ENCODE measurements around the gene POR.

POR gene

GRCh38 chr7:75977743-75978142 lies 62.8 kb downstream of the POR start:
- no peak for DNase-seq (ENCODE audit: low read depth in 2 of 2)

- DNase-seq (ENCODE audit: low read depth in 2 of 2) = no peak
Measured at GRCh38 chr7:75979759-75980429, 64.9 kb downstream of the POR start.

DNA sequence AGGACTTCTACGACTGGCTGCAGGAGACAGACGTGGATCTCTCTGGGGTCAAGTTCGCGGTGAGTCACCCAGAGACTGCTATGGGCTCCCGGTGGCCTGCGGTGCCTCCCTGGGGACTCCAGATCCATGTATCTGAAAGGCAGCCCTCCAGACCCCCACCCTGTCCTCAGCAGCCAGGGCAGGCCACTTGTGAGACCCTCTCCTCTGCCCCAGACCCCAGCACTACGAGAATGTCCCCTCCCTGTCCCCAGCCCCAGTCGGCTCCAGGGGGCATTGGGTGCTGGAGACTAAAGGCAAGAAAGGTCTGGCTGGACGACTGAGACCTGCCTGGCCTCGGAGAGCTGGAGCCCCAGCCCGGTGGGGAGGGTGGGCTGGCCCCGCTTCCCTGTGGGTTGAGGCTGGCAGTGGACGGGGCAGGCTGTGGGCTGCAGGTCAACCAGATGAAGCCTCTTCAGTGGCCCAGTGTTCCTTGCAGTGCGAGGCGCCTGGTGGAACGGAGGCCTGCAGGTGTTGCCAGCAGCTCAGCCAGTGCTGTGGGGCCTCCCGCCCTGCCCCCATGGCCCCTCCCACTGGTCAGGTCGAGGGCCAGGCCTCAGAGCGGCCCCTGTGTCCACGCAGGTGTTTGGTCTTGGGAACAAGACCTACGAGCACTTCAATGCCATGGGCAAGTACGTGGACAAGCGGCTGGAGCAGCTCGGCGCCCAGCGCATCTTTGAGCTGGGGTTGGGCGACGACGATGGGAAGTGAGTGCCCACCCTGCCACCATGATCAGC lies 65.7 kb downstream of the POR start:
- DNase-seq (ENCODE audit: low read depth in 2 of 2) = no peak

- DNase-seq (ENCODE audit: low read depth in 2 of 2) = no peak
Measured at GRCh38 chr7:75981203-75981452, 66.2 kb downstream of the POR start.

- no peak for DNase-seq (ENCODE audit: low read depth in 2 of 2)
Measured at GRCh38 chr7:75981453-75982305, 66.7 kb downstream of the POR start.

- DNase-seq (ENCODE audit: low read depth in 2 of 2) = no peak
Measured at GRCh38 chr7:75982306-75983064, 67.5 kb downstream of the POR start.

DNA sequence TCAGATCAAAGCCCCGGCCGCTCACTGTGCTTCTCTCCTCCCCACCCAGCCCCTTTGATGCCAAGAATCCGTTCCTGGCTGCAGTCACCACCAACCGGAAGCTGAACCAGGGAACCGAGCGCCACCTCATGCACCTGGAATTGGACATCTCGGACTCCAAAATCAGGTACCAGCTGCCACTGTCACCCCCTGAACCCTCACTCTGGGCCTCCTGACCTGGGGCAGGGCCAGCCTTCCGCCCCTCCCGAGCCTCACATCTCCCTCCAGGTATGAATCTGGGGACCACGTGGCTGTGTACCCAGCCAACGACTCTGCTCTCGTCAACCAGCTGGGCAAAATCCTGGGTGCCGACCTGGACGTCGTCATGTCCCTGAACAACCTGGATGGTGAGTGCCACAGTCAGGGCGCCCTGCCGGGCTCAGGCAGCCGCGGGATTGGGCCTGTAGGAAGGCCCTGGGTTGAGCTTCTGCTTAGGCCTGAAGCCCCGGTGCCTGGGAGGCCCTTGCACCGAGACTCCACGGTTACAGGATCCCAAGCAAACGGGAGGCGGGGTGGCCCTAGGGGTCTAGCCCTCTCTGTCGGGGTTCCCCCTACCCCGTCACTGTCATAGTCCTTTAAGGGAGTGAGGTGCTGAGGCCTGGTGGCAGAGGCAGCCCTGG lies 68.6 kb downstream of the POR start:
- no peak for DNase-seq (ENCODE audit: low read depth in 2 of 2)

DNA sequence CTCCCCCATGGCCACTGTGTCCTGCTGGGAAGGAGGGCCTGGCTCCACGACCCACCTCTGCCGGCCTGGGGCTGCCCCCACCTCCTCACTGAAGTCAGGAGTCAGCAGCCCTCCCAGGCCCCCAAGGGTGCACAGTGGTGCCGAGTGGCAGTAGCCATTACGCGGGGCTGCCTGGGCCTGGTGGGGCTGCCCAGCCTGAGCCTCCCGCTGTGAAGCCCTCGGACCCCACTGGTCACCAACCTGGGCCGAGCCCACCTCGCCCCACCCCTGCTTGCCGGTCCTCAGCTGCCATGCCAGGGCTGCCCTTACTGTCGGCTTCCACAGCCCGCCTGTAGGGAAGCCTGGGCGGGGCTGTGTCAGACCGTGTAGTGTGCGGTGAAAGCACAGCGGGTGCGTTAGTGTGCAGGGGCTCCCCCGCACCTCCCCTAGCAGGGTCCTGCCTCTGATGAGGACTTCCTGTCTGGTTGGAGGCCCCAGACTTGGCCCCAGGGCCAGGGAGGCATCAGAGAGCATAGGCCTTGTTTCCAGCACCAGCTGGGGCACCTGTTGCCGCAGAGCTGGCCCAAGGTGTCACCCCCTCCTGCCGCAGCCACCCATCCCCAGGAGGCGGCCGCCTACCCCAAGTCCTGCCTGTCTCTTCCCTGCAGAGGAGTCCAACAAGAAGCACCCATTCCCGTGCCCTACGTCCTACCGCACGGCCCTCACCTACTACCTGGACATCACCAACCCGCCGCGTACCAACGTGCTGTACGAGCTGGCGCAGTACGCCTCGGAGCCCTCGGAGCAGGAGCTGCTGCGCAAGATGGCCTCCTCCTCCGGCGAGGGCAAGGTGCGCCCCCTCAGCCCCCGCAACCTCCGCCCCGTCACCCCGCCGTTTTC lies 69.4 kb downstream of the POR start:
- no peak for DNase-seq (ENCODE audit: low read depth in 2 of 2)

DNA sequence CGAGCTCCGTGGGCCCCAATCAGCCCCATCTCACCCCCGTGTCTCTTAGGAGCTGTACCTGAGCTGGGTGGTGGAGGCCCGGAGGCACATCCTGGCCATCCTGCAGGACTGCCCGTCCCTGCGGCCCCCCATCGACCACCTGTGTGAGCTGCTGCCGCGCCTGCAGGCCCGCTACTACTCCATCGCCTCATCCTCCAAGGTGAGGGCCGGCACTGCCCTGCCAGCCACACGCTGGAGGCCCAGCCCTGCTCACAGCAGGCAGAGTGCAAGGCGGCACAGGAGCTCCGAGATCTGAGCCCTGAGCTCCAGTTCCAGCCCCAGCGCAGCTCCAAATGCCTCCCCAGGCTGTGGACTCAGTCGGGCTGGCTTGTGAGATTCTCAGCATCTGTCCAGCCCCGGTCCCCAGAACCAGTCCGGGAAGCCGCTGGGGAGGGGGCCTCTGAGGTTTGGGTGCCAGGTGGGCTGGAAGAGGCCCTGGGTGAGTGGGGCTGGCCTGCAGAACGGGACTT lies 70.1 kb downstream of the POR start:
- no peak for DNase-seq (ENCODE audit: low read depth in 2 of 2)

DNA sequence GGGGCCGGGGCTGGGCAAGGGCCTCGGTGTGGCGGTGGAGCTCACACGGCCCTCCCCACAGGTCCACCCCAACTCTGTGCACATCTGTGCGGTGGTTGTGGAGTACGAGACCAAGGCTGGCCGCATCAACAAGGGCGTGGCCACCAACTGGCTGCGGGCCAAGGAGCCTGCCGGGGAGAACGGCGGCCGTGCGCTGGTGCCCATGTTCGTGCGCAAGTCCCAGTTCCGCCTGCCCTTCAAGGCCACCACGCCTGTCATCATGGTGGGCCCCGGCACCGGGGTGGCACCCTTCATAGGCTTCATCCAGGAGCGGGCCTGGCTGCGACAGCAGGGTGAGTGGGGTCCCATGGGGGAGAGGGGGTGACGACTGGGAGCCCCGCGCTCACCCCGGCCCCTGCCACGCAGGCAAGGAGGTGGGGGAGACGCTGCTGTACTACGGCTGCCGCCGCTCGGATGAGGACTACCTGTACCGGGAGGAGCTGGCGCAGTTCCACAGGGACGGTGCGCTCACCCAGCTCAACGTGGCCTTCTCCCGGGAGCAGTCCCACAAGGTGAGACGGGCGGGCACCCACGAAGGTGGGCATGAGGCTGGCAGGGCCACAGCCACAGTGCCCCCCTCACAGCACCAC lies 70.7 kb downstream of the POR start:
- DNase-seq (ENCODE audit: low read depth in 2 of 2) = no peak

GRCh38 chr7:75986147-75986781 lies 71.3 kb downstream of the POR start:
- DNase-seq (ENCODE audit: low read depth in 2 of 2) = no peak

GRCh38 chr7:75987026-75987804 lies 72.3 kb downstream of the POR start:
- DNase-seq (ENCODE audit: low read depth in 2 of 2) = no peak

GRCh38 chr7:75987805-75988567 lies 73.0 kb downstream of the POR start:
- no peak for DNase-seq (ENCODE audit: low read depth in 2 of 2)

DNA sequence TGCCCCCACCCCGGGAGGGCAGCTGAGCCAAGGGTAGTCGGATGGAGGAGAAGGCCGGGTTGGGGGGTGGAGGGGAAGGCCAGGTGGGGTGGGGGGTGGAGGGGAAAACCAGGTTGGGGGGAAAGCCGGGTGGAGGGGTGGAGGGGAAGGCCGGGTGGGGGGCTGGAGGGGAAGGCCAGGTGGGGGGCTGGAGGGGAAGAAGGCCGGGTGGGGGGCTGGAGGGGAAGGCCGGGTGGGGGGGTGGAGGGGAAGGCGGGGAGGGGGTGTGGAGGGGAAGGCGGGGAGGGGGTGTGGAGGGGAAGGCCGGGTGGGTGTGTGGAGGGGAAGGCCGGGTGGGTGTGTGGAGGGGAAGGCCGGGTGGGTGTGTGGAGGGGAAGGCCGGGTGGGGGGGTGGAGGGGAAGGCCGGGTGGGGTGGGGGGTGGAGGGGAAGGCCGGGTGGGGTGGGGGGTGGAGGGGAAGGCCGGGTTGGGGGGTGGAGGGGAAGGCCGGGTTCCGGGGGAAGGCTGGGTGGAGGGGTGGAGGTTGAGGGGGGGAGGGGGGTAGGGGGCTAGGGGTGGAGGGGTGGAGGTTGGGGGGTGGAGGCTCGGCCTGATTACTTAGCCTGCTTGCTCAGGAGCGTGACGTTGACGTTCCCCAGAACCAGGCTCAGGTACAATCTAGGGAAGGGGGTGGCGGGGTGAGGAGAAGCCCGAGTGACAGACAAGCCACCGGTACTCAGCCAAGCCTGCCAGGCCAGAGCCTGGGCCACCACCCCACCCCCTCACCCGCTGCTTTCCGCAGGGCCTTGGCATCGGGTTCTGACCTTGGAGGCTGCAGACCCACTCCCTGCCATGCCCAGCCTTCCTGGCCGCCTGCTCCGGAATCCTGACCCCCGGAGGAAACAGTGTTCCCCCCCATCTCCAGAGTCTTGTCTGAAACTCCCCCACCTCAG lies 73.9 kb downstream of the POR start:
- DNase-seq (ENCODE audit: low read depth in 2 of 2) = no peak

DNA sequence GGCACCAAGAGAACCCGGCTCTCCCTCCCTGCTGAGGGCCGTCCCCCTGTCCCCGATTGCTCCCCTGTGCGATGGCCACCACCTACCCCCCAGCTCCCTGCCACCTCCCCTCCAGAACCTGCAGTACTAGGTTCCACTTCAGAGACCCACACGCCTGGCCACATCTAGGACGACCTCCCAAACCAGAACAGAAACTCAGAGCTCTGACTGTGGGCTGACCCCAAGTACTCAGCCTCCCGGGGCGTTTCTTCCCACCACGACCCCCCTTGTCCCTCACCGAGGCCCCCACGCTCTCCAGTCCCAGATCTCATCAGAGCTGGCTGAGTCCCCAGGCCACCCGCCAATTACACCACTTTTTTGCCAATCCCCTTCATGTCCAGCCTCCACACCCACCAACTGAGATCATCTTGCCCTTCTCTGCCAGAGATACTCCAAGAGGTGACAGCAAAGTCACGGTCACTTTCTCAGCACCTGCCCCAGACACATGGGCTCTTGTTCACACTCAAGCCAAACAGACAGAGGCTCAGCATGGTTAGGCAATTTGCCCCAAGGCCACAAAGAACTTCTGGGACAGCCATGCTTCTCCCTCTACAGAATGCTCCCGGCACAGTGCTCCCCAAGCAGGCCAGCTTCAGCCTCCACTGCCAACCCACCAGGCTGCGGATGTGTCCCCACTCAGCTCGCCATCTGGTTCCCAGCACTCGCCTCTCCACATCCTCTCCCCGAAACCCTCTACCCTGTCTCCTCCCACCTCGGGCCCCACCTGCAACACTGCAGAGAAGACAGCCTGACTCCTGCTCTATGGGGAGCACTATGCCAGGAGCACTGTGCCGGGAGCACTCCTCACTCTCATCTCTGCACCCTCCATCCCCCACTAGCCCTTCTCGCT lies 74.8 kb downstream of the POR start:
- no peak for DNase-seq (ENCODE audit: low read depth in 2 of 2)

Measured in stimulated activated CD4-positive, alpha-beta T cell treated with anti-CD3 and anti-CD28 coated beads, Interleukin-1b, Interleukin-23, amount 100 ng/mL, for 1 hour (primary cell).